Left lung (tissue), 10 donors: ENCODE measurements around the gene TSPAN14. TPM values are rescaled to one million over a fixed set of nuclear protein-coding genes. Genes with fewer than 3 reads are reported as not detected.
A peak's percentile ranks its signal among the peaks of the same experiment; 100 is the strongest.

Source experiments
- ATAC-seq: fragments of 200-7000 bp; cut with Tn5 transposase; one replicate; pipeline ENCODE4 v1.9.1; 2020; ENCODE audit warnings: moderate library complexity
- DNase-seq, 4 donors: peaks; one replicate each; pipeline ENCODE4 v3.0.0-alpha.2; 2013 to 2020
- H3K27ac ChIP-seq, 2 donors: fragments of 200-600 bp; sonication (generic) in 1 of 2; one replicate each; pipeline versions ENCODE4 v1.5.0 to v1.8.0; 2020 to 2021
- H3K27me3 ChIP-seq, 2 donors: fragments of 200-600 bp; sonication (generic) in 1 of 2; one replicate each; pipeline versions ENCODE4 v1.5.0 to v1.8.0; 2020 to 2021
- H3K36me3 ChIP-seq, 2 donors: fragments of 200-600 bp; sonication (generic) in 1 of 2; one replicate each; pipeline versions ENCODE4 v1.5.0 to v1.8.0; 2020 to 2021
- H3K4me1 ChIP-seq, 2 donors: fragments of 200-600 bp; one replicate each; pipeline ENCODE4 v1.8.0; 2021
- H3K4me3 ChIP-seq, 2 donors: fragments of 200-600 bp; sonication (generic) in 1 of 2; one replicate each; pipeline versions ENCODE4 v1.5.0 to v1.8.0; 2020 to 2021; ENCODE audit warnings: mild to moderate bottlenecking in 1 of 2
- H3K9me3 ChIP-seq, 2 donors: fragments of 200-600 bp; sonication (generic) in 1 of 2; one replicate each; pipeline versions ENCODE4 v1.5.0 to v1.8.0; 2020 to 2021
- CTCF ChIP-seq, 2 donors: fragments of 200-600 bp; sonication (generic) in 1 of 2; IDR thresholded peaks; one replicate each; pipeline versions ENCODE4 v1.5.0 to v1.8.0; 2021; ENCODE audit warnings: antibody characterized with exemption in 2 of 2
- intact Hi-C, 2 donors: fragments of 100-400 bp; cut with DNase I; formaldehyde crosslinking; loops; one replicate each; pipeline versions ENCODE4 v1.11.2 to v1.14.2; 2022
- polyA plus RNA-seq, 6 donors: library from polyadenylated mRNA; unstranded; fragments of 120-200 nt; gene quantifications; one replicate each; pipeline ENCODE4 v1.2.1, GENCODE V29; 2013; ENCODE audit not compliant: insufficient read length in 6 of 6
- total RNA-seq, 2 donors: library from RNA; stranded (reverse); fragmentation: NEBNext Ultra II Directional; extraction: Animal tissue kit (Norgen Biotek cat#: 25700); gene quantifications; one replicate each; pipeline ENCODE4 v1.2.1, GENCODE V29; 2021
- donor health status: DM: no; HTN: yes; CAD: no.
- donor health status: DM: no; HTN: no; CAD: no.

TSPAN14 gene
- total and polyA plus RNA-seq, 8 donors = 76.4 to 158 (median 85.9) TPM

- Histone ChIP-seq H3K36me3 (peaks cover 0 to 26% of the 10 kb centered on the region in 2 donors), H3K9me3 (no peaks in the 10 kb centered on the region)
- intact Hi-C loops = no loop called here
These were observed 28.2 kb upstream of the TSPAN14 start for GRCh38 chr10:80425901-80426300.

GRCh38 chr10:80427541-80427940, 26.6 kb upstream of the TSPAN14 start:
- Histone ChIP-seq H3K4me3 (no peak overlapping the region), H3K9me3 (no peaks in the 10 kb centered on the region), H3K36me3 (peaks cover 0 to 26% of the 10 kb centered on the region in 2 donors), H3K27me3 (no peaks in the 10 kb centered on the region), H3K27ac (no peak overlapping the region), H3K4me1 (no peaks in the 10 kb centered on the region)
- ATAC-seq (no peak), DNase-seq (no peak)
- intact Hi-C loops = no loop called here
- TF ChIP-seq CTCF (IDR thresholded peaks at IDR 0.05) = no peak

More at GRCh38 chr10:80425901-80426300, 28.2 kb upstream of the TSPAN14 start:
- TF ChIP-seq CTCF (IDR thresholded peaks at IDR 0.05) = no peak
- Histone ChIP-seq H3K4me3 (no peak overlapping the region), H3K27me3 (no peaks in the 10 kb centered on the region), H3K4me1 (no peaks in the 10 kb centered on the region), H3K27ac (no peak overlapping the region)
- no peak for DNase-seq
- no peak for ATAC-seq

- peak overlapping the region in 1 of 2 donors; percentile 18 for H3K27ac ChIP-seq
- intact Hi-C loops = no loop called here
- DNase-seq (peak in 2 of 4 donors; percentile 80 to 85), ATAC-seq (peak; percentile 98)
- no peaks in the 10 kb centered on the region for H3K4me1 ChIP-seq
- H3K9me3 ChIP-seq = no peaks in the 10 kb centered on the region
- no peak for TF ChIP-seq CTCF (IDR thresholded peaks at IDR 0.05)
- no peaks in the 10 kb centered on the region for H3K27me3 ChIP-seq
- no peak overlapping the region for H3K4me3 ChIP-seq
- peaks cover 0 to 21% of the 10 kb centered on the region in 2 donors for H3K36me3 ChIP-seq
These were observed 24.6 kb upstream of the TSPAN14 start for GRCh38 chr10:80429521-80429973.

- Histone ChIP-seq H3K9me3 (no peaks in the 10 kb centered on the region), H3K4me1 (no peaks in the 10 kb centered on the region), H3K36me3 (peaks cover 0 to 5% of the 10 kb centered on the region in 2 donors), H3K27me3 (no peaks in the 10 kb centered on the region), H3K4me3 (no peak overlapping the region), H3K27ac (no peak overlapping the region)
- no peak for ATAC-seq
- DNase-seq = no peak
- no peak for TF ChIP-seq CTCF (IDR thresholded peaks at IDR 0.05)
- intact Hi-C loops = no loop called here
These were observed 21.0 kb upstream of the TSPAN14 start for GRCh38 chr10:80433134-80433533.

- Histone ChIP-seq H3K9me3 (no peaks in the 10 kb centered on the region), H3K4me3 (no peak overlapping the region), H3K36me3 (no peaks in the 10 kb centered on the region), H3K27ac (no peak overlapping the region), H3K4me1 (no peaks in the 10 kb centered on the region), H3K27me3 (no peaks in the 10 kb centered on the region)
- DNase-seq (no peak), ATAC-seq (no peak)
- intact Hi-C loops = no loop called here
- TF ChIP-seq CTCF (IDR thresholded peaks at IDR 0.05) = no peak
These were observed 17.5 kb upstream of the TSPAN14 start for GRCh38 chr10:80436446-80437098.
